Right cardiac atrium (tissue), 5 donors: ENCODE measurements around the gene LRBA. TPM values are rescaled to one million over a fixed set of nuclear protein-coding genes. Genes with fewer than 3 reads are reported as not detected.

Source experiments
- ATAC-seq, 2 donors: fragments of 200-7000 bp; cut with Tn5 transposase; one replicate each; pipeline versions ENCODE4 v1.8.0 to v1.9.1; 2020; ENCODE audit warnings: moderate library complexity in 2 of 2, mild to moderate bottlenecking in 1 of 2
- DNase-seq, 3 donors: peaks; one replicate each; pipeline ENCODE4 v3.0.0-alpha.2; 2020
- H3K27ac ChIP-seq: one replicate; pipeline ENCODE4 v1.5.1; 2013; ENCODE audit warnings: mild to moderate bottlenecking, low read length, control low read depth, moderate library complexity
- H3K27me3 ChIP-seq: one replicate; pipeline ENCODE4 v1.6.1; 2013; ENCODE audit not compliant: control insufficient read depth, insufficient read depth
- H3K4me1 ChIP-seq: one replicate; pipeline ENCODE4 v1.6.1; 2013; ENCODE audit warnings: low read length; ENCODE audit not compliant: control insufficient read depth, insufficient read depth
- H3K4me3 ChIP-seq: one replicate; pipeline ENCODE4 v1.5.1; 2013; ENCODE audit warnings: low read length, control low read depth
- H3K9me3 ChIP-seq: one replicate; pipeline ENCODE4 v1.6.1; 2013; ENCODE audit warnings: low read length; ENCODE audit not compliant: control insufficient read depth
- WGBS: extraction: QIAGEN DNeasy Blood & Tissue Kit; methylation state at CpG from one replicate; pipeline ENCODE4 v1.1.7; 2013; 5-methylcytosine and 5-hydroxymethylcytosine counted together
- intact Hi-C, 4 donors: fragments of 100-400 bp; cut with DNase I; formaldehyde crosslinking; loops; one replicate each; pipeline versions ENCODE4 v1.11.0 to v1.14.0; 2022 to 2023
- polyA plus RNA-seq: library from polyadenylated mRNA; stranded (reverse); fragments of 200-250 nt; gene quantifications from one replicate; pipeline ENCODE4 v1.2.3, GENCODE V29; 2013
- total RNA-seq, 4 donors: library from RNA; stranded (reverse); fragmentation: NEBNext Ultra II Directional; extraction: Animal tissue kit (Norgen Biotek cat#: 25700); gene quantifications; one replicate each; pipeline ENCODE4 v1.2.1, GENCODE V29; 2021
- donor health status: healthy with polysubstance abuse.
- donor health status: DM: no; HTN: yes; CAD: no.
- donor health status: DM: no; HTN: no; CAD: no.
- donor health status: DM: no; HTN: yes; CAD: no; lungs with severe emphysema.
- donor health status: DM: yes; HTN: yes; CAD: no.

Gene LRBA
- total and polyA plus RNA-seq, 5 donors: 14.4 to 29.9 (median 23.4) TPM

DNA sequence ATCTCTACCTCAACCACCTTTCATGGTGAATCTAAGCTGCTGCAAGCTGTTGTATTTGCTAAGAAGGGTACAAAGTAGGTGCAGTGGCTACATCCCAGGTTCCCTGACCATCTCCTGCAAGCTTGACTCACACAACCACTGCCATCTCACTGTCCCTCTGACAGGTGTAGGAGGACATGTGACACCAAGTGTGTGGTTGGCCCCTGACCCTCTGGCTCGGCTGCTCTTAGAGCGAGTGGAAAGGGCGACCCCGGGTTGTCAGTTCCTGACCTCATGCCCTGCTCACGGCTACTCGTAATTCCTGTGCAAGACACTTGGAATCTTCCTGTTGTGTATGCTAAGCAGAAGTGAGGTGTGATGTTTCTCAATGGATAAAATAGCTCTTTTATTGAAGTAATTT lies 752.5 kb downstream of the LRBA start:
- Histone ChIP-seq H3K4me1 (peaks cover 4% of the 10 kb centered on the region), H3K27ac (no peak overlapping the region), H3K27me3 (no peaks in the 10 kb centered on the region), H3K9me3 (no peaks in the 10 kb centered on the region), H3K4me3 (no peak overlapping the region)
- DNase-seq (no peak), ATAC-seq (no peak)
- intact Hi-C loops: no loop called here
- 87% methylated on average over 6 of the region's 6 CpGs for WGBS

DNA sequence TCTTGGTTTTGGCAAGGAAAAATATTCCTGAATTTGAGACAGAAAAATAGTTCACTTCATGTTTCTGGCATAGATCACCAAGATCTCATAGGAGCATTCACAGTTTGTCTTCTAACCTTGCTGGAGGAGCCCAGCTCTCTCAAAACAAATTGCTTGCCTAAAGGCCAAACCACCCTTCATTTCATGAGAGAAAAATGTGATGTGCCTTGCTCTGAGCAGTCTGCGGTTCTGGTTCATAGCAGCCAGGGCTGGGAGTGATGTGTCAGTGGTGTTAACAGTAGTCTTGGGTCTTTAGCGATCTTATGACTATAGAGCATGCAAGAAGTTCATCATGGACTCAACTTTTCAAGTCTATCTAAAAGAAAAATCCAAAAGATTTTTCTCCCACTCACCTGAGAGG lies 753.5 kb downstream of the LRBA start:
- WGBS: 93% methylated on average over 2 of the region's 2 CpGs
- Histone ChIP-seq H3K27me3 (no peaks in the 10 kb centered on the region), H3K4me3 (no peak overlapping the region), H3K4me1 (peaks cover 4% of the 10 kb centered on the region), H3K27ac (no peak overlapping the region), H3K9me3 (no peaks in the 10 kb centered on the region)
- intact Hi-C loops: no loop called here
- DNase-seq (no peak), ATAC-seq (no peak)

DNA sequence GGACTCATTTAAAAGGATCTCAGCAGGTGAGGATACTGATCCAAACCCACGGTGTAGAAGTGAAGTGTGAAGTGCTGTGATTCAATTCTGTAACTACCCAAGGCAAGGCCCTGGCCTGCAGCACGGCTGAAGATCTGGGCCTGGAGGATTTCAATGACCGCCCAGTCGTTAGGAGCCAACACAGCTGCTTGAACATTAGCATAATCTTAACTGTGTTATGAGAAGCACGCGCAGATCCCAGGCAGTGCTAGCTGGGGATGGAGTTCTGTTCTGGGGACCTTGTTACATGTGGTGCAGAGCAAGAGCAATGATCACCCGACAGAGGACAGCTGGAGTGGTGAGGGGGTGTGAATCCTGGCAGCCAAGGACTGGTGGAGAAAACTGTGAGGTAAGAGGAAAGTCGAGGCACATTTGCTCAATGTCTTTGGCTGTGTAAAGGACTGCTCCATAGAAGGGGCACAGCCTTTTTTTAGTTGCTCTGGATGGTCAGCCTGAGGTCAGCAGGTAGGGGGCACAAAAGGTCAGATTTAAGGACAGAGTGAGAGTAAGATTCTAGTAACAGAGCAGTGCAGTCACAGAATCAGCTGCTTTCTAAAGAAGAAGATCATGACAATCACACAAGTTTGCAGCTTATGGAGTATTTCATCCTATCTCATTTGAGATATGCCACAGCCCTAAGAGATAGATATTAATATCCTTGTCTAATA lies 755.1 kb downstream of the LRBA start:
- WGBS: 53% methylated on average over 8 of the region's 8 CpGs
- peaks cover 4% of the 10 kb centered on the region for H3K4me1 ChIP-seq
- no peak for DNase-seq
- intact Hi-C loops: no loop called here
- H3K9me3 ChIP-seq: no peaks in the 10 kb centered on the region
- H3K4me3 ChIP-seq: no peak overlapping the region
- no peaks in the 10 kb centered on the region for H3K27me3 ChIP-seq
- H3K27ac ChIP-seq: no peak overlapping the region
- peak; percentile 30 to 35 for ATAC-seq

DNA sequence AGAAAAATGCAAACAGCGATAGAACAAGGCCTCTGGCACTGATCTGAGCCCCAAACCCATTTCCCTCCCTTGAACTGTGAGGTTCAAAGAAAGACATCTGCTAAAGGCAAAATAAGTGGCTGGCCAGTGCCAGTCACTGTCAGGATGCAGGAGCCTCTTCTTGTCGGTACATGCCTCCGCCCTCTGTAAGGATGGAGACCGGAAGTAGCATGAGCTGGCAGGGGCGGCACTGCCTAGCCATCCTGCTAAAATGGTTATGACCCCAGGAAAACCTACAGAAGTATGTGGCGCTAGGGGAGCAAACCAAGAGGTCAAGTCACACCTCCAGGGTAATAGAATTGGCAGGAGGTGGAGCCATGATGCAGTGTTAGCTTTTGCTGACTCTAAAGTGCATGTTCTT lies 756.5 kb downstream of the LRBA start:
- Histone ChIP-seq H3K4me1 (peaks cover 4% of the 10 kb centered on the region), H3K9me3 (no peaks in the 10 kb centered on the region), H3K27me3 (no peaks in the 10 kb centered on the region), H3K27ac (no peak overlapping the region), H3K4me3 (no peak overlapping the region)
- DNase-seq (no peak), ATAC-seq (no peak)
- intact Hi-C loops: no loop called here
- 88% methylated on average over 6 of the region's 6 CpGs for WGBS

DNA sequence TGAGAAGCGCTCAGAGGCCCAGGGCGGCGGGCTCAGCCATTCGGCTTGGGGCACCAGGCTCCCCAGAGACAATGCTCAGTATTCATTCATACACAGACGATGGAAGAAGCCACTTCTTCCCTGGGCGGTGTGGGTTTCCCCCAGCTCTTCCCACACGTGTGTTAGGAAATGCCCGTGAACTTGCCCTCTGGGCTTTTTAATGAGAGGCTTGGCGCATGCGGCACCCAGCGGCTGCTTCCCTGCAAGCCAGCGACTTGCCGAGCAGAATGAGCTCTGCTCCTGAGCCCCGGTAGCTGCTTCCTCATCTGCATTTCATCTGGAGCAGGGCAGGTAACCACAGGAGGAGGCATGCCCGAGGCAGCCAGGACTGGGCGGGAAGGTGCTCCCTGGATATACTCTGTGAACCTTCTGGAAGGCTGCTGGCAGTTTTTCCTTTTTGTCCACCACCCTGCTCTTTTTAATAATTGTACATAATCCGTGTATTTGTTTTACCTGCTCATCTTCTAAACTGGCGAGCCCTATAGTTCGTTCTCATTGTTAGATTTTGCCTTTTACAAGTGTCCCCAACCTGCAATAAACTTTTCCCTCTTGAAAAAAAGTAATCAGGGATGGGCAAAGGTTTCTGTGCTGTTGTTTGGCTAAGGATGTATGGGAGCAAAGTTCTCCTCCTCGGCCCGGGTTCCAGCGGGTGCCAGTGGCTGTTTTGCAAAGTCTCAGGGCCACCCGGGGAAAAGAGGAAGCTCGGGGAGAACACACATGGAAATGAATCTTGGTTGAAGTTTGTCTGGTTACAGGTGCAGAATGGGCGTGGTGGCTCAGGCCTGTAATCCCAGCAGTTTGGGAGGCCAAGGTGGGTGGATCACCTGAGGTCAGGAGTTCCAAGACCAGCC lies 758.0 kb downstream of the LRBA start:
- WGBS: 88% methylated on average over 25 of the region's 25 CpGs
- Histone ChIP-seq H3K9me3 (no peaks in the 10 kb centered on the region), H3K4me3 (no peak overlapping the region), H3K4me1 (peaks cover 4% of the 10 kb centered on the region), H3K27ac (no peak overlapping the region), H3K27me3 (no peaks in the 10 kb centered on the region)
- no peak for DNase-seq
- no peak for ATAC-seq
- intact Hi-C loops: no loop called here

DNA sequence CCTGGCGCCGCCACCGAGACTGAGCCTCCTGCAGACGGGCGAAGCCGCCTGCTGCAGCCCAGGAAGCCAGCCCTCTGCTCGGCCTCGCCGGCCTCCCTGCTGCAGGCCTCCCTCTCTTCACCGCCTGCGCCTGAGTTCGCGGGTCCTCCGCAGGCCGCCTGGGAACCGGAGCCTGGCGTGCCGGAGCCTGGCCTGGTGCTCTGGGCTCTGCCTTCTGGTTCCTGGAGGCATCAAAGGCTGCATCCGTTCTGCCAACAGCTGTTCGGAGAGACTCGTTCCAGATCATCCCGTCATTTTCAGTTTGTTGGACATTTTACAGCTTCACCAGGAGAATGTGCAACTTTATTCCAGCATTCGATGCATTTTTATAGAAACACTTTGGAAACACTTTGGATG lies 758.9 kb downstream of the LRBA start:
- 67% methylated on average over 23 of the region's 23 CpGs for WGBS
- no peaks in the 10 kb centered on the region for H3K27me3 ChIP-seq
- intact Hi-C loops: no loop called here
- H3K4me1 ChIP-seq: peaks cover 4% of the 10 kb centered on the region
- H3K9me3 ChIP-seq: no peaks in the 10 kb centered on the region
- no peak overlapping the region for H3K4me3 ChIP-seq
- DNase-seq: peak; percentile 54 to 81 (median 75)
- no peak overlapping the region for H3K27ac ChIP-seq
- peak; percentile 71 to 73 for ATAC-seq

DNA sequence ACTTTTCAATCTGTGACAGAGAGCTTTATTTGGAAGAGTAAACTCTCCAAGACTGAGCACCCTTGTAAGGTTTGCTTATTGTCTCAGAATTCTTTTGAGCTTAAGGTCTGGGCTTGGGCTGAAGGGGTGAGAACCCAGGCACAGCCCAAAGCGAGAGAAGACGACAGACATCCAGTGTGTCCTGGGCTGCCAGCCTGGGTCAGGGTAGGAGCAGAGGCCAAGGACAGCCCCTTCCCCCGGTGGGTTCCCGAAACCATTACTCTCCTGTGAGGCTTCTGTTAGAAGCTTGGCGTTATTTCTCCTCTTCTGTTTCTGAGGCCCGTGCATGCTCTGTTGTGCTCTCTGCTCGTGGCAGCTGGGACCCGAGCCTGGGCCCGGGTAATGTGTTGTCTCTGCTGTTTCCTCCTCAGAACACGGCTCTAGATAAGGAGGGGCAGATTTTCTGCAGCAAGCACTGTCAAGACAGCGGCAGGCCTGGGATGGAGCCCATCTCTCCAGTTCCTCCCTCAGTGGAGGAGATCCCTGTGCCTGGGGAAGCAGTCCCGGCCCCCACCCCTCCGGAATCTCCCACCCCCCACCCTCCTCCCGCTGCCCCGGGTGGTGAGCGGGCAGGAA lies 759.4 kb downstream of the LRBA start:
- Histone ChIP-seq H3K4me1 (peaks cover 4% of the 10 kb centered on the region), H3K9me3 (no peaks in the 10 kb centered on the region), H3K27ac (no peak overlapping the region), H3K4me3 (no peak overlapping the region), H3K27me3 (no peaks in the 10 kb centered on the region)
- peak; percentile 44 to 46 for ATAC-seq
- 64% methylated on average over 16 of the region's 16 CpGs for WGBS
- intact Hi-C loops: no loop called here
- peak in 2 of 3 donors; percentile 55 to 65 for DNase-seq

DNA sequence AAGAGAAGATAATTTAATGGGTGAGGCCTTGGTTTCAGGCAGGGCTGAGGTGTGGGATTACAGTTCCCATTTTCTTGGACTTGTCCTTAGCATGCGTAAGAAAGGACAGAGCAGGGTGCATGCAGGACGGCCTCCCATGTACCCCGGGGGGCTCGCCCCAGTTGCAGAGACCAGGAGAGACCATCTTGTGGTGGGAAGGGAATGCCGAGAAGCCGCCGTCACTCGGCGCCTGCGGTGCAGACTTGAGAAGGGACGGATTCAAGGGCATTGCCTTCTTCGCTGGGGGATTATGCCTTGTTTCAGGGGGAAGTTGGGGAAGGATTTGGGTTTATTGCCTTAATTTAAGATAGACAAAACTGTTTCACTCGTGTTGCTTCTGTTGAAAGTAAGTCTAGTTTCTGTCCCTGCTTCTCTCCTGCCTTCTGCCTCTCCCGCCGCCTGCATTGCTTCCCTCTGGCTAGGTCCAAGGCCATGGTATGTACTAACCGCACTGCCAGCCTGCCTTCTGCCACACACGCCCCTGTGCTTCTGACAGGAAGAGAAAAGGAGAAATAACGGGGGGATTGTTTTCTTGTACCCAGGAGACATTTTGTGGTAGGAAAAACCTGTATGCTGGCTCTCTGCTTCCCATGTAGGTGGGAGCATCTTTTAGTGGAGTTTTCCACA lies 761.0 kb downstream of the LRBA start:
- intact Hi-C loops: no loop called here

DNA sequence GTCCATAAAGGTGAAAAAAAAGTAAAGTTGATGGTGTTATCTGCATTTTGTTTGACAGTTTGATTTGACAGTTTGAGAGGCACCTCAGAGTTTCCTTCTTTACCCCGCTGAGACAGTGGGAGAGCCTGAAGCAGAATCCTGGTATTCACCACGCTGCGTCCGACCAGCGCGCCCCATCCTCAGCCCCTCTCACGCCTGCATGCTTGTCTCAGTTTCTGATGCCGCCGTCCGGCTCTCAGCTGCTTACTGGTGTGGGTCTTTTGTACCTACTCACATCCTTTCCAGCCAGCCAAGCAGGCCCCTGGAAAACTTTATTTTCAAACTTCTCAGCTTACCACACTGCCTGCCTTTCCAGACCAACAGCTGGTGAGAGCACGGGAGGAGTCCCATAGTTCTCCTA lies 761.7 kb downstream of the LRBA start:
- Histone ChIP-seq H3K9me3 (no peaks in the 10 kb centered on the region), H3K4me3 (no peak overlapping the region), H3K27me3 (no peaks in the 10 kb centered on the region), H3K4me1 (no peaks in the 10 kb centered on the region), H3K27ac (no peak overlapping the region)
- intact Hi-C loops: no loop called here
- WGBS: 98% methylated on average over 11 of the region's 11 CpGs
- DNase-seq: peak in 1 of 3 donors; percentile 47
- no peak for ATAC-seq

More for the DNA sequence above, 761.0 kb downstream of the LRBA start:
- Histone ChIP-seq H3K4me1 (no peaks in the 10 kb centered on the region), H3K27me3 (no peaks in the 10 kb centered on the region), H3K27ac (no peak overlapping the region), H3K9me3 (no peaks in the 10 kb centered on the region), H3K4me3 (no peak overlapping the region)
- 93% methylated on average over 18 of the region's 18 CpGs for WGBS
- DNase-seq (no peak), ATAC-seq (no peak)

DNA sequence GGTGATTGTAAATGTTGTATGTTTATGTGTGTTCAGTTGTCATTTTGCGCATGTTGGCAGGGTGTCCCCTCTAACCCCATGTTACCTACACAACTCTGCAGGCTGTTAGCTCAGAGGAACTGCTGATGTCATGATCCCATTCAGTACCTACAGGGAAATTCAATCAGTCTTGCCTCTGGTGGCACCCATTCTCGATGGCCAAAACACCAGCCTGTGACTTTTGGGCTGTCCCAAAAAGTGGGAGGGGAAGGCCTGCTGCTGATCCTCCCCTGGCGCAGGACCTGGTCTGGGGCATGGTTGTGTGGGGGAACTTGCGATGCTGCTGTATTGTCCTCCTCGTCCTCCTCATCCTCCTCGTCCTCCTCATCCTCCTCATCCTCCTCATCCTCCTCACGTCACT lies 762.3 kb downstream of the LRBA start:
- no peak overlapping the region for H3K4me3 ChIP-seq
- no peak overlapping the region for H3K27ac ChIP-seq
- H3K27me3 ChIP-seq: no peaks in the 10 kb centered on the region
- ATAC-seq (no peak), DNase-seq (no peak)
- H3K9me3 ChIP-seq: no peaks in the 10 kb centered on the region
- WGBS: 94% methylated on average over 7 of the region's 7 CpGs
- H3K4me1 ChIP-seq: no peaks in the 10 kb centered on the region
- intact Hi-C loops: no loop called here

DNA sequence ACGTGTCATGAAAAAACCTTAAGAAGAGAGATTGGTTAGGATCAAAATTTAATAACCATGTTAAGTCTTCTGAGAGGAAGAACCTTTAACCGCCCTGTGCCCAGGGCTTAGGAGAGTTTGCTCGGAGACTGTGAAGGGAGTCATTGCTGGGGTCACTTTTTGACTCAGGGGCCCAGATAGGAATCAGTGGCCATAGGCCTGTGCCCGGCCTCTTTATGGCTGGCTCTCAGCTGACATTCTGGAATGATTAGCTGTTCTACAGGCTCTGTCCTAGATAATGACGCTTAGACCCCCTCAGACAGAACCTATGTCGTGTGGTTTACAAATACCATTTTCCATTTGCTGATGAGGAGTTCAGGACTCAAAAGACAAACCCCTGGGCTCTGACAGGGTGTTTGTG lies 762.8 kb downstream of the LRBA start:
- intact Hi-C loops: no loop called here
- ATAC-seq (no peak), DNase-seq (no peak)
- no peaks in the 10 kb centered on the region for H3K4me1 ChIP-seq
- H3K4me3 ChIP-seq: no peak overlapping the region
- no peak overlapping the region for H3K27ac ChIP-seq
- H3K27me3 ChIP-seq: no peaks in the 10 kb centered on the region
- WGBS: 96% methylated on average over 6 of the region's 6 CpGs
- H3K9me3 ChIP-seq: no peaks in the 10 kb centered on the region
